ENCODE measurements around the gene OR6C76. TPM values are rescaled to one million over a fixed set of nuclear protein-coding genes. Genes with fewer than 3 reads are reported as not detected.
"Not testable (repeated sequence)": the region's sequence is repeated elsewhere in the genome, so short reads cannot be mapped to it uniquely, and the experiment has no call there.

The OR6C76 gene
- total RNA-seq, result not detected in 2 replicates

DNA sequence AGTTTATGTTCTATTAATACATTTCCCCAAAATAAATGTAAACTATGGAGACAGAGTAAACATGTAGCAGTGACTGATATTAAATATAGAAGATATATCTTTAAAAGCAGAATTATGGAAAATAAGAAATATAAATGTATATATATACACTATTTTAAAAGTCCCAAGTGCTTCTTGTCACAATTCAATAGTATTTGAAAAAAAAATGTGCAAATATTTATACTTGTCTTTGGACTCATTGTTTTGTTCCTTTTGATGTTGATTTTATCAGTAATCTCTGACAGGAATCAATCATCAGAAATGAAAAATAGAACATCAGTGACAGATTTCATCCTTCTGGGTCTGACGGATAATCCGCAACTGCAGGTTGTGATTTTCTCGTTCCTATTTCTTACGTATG lies at the start of gene OR6C76:
Gene OR6C76, plus strand, starts transcription at position 301 of the 400 bp plus-strand sequence. Its CDS starts 0 bp downstream, at position 301.
- TF ChIP-seq, protein P1, sequence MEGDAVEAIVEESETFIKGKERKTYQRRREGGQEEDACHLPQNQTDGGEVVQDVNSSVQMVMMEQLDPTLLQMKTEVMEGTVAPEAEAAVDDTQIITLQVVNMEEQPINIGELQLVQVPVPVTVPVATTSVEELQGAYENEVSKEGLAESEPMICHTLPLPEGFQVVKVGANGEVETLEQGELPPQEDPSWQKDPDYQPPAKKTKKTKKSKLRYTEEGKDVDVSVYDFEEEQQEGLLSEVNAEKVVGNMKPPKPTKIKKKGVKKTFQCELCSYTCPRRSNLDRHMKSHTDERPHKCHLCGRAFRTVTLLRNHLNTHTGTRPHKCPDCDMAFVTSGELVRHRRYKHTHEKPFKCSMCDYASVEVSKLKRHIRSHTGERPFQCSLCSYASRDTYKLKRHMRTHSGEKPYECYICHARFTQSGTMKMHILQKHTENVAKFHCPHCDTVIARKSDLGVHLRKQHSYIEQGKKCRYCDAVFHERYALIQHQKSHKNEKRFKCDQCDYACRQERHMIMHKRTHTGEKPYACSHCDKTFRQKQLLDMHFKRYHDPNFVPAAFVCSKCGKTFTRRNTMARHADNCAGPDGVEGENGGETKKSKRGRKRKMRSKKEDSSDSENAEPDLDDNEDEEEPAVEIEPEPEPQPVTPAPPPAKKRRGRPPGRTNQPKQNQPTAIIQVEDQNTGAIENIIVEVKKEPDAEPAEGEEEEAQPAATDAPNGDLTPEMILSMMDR (conservative IDR thresholded peaks at IDR 0.05; ENCODE audit: low read depth, low read length), result no peak
- no peak for DNase-seq (ENCODE audit: low read depth)
- H3K4me3 ChIP-seq (ENCODE audit: low read depth, low read length), result no peak within 1 kb of the TSS

DNA sequence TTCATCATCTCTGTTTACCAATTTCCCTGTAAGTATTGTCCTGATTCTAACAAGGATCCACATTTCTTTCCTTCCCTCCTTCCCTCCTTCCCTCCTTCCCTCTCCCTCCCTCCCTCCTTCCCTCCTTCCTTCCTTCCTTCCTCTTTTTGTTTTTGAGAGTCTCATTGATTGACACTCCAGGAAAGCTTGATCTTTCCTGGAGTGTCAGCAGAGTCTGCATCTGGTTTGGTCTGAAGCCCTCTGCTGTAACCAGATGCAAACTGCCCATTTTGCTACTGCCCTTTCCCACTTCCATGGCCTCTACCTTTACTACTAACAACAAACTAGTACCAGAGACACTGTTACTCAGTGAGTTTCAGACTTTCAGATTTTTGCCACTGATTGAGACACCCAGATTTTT lies 40.2 kb upstream of the OR6C76 start:
- TF ChIP-seq, protein P1 (conservative IDR thresholded peaks at IDR 0.05; ENCODE audit: low read depth, low read length), result no peak
- no peak for DNase-seq (ENCODE audit: low read depth)
- H3K4me3 ChIP-seq (ENCODE audit: low read depth, low read length), result no peak overlapping the region

DNA sequence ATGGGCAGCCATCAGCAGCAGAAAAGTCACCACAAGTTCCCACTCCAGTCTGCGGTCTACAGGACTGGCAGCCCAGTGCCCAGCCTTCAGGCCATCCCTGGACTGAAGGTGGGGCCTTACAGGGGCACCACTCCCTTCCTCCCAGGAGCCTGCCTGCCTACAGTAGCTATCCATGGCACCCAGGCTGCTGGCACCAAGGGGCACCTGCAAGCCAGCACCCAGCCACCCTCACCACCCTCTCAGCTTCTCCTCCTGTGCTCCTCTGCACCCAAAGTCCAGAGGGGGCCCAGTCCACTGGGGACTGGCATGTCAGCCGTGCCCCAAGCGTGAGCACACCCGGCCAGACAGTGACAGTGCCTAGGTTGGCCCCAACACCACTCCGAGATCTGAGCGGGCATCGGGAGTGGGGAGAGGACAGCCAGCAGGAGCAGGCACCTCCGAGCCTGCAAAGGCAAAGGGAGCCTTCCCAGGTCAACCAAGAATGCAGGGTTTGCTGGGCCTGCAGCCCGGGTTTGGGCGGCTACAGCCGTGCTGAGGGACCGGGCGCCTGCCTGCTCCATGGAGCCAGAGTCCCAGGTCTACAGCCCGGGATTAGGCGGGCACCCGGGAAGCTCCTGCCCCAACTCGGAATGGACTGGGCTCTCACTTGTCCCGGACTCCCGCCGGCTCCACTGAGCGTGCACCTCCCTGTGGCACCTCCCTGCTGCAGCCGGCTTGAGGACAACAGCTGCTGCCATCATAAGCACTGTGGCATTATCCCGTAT lies 33.8 kb upstream of the OR6C76 start:
- H3K4me3 ChIP-seq (ENCODE audit: low read depth, low read length), result no peak overlapping the region
- TF ChIP-seq, protein P1 (conservative IDR thresholded peaks at IDR 0.05; ENCODE audit: low read depth, low read length), result no peak
- no peak for DNase-seq (ENCODE audit: low read depth)

DNA sequence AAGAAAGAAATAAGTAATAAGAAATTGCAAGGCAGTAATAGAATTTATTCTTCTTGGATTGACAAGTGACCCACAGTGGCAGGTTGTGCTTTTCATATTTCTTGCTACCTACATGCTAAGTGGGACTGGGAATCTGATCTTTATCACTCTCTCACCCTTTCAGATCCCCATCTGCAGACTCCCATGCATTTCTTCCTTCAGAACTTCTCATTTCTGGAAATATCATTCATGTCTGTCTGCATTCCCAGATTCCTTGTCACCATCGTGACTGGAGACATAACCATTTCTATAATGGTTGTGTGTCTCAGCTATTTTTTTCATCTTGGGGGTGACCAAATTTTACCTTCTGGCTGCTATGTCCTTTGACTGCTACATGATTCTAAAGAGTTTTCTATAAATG lies 29.7 kb upstream of the OR6C76 start:
- H3K4me3 ChIP-seq (ENCODE audit: low read depth, low read length), result no peak overlapping the region
- DNase-seq (ENCODE audit: low read depth), result no peak
- TF ChIP-seq, protein P1 (conservative IDR thresholded peaks at IDR 0.05; ENCODE audit: low read depth, low read length), result no peak

DNA sequence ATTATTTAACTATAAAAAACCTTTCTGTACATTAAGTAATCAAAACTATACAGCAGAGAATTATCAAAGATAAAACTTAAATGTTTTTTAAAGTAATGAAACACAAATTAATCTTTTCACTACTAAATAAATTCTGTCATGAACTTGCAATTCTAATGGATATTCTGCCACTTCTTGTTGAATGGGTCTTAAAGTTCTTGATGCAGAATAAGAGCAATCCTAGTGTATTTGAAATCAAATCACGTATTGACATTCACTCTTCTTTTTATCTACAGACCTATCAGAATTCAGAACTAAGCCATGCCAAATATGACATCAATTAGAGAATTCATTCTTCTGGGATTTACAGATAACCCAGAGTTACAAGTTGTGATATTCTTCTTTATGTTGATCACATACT lies 25.8 kb upstream of the OR6C76 start, which contains the start of gene OR6C65:
Gene OR6C65, plus strand, starts transcription at position 301 of the 400 bp plus-strand sequence. Its CDS starts 0 bp downstream, at position 301.
- DNase-seq (ENCODE audit: low read depth), result no peak
- TF ChIP-seq, protein P1 (conservative IDR thresholded peaks at IDR 0.05; ENCODE audit: low read depth, low read length), result no peak
- H3K4me3 ChIP-seq (ENCODE audit: low read depth, low read length), result no peak within 1 kb of the TSS

DNA sequence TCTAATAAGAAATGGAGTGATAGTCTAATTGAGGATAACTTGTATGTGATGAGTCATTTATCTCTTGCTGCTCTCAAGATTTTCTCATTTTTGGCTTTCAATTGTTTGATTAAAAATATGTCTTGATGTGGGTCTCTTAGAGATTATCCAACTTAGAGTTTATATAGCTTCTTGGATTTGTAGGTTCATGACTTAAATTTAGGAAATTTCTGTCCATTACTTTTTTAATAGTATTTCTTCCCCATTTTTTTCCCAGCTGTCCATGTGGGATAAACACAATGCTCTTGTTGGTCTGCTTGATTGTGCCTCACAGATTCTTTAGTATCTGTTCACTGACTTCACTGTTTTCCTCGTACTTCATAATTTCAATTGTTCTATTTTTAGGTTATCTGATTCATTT lies 18.2 kb upstream of the OR6C76 start:
- TF ChIP-seq, protein P1 (conservative IDR thresholded peaks at IDR 0.05; ENCODE audit: low read depth, low read length), result no peak
- H3K4me3 ChIP-seq (ENCODE audit: low read depth, low read length), result no peak overlapping the region

DNA sequence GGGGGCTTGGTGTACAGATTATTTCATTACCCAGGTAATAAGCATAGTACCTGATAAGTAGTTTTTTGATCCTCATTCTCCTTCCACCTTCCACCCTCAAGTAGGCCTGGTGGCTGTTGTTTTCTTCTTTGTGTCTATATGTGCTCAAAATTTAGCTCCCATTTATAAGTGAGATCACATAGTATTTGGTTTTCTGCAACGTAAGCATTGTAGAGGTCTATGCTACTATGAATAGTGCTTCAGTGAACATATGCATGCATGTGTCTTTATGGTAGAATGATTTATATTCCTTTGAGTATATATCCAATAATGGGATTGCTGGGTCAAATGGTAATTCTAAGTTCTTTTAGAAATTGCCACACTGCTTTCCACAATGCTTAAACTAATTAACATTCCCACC lies 16.9 kb upstream of the OR6C76 start:
- not testable (repeated sequence) for DNase-seq (ENCODE audit: low read depth); H3K4me3 ChIP-seq (ENCODE audit: low read depth, low read length)

More for the DNA sequence above, 18.2 kb upstream of the OR6C76 start:
- no peak for DNase-seq (ENCODE audit: low read depth)

DNA sequence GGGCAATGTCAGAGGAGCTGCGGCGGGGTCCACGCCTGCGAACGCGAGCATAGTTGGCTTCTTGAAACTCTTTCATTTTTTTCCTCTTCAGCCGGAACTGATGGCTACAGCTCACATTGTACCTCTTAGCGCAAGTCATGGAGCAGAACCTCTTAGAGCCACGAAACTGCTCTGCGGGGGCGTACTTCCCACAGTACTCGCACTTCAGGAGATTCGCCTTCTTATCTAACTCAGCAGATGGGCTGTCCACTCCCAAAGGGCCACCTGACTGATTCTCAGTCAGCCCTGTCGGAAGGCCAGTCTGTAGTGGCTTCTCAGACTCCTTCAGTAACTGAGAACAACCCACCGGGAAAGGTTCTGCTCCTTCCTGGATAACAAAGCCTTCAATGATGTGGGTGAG lies 13.9 kb upstream of the OR6C76 start:
- DNase-seq (ENCODE audit: low read depth), result not testable (repeated sequence)

DNA sequence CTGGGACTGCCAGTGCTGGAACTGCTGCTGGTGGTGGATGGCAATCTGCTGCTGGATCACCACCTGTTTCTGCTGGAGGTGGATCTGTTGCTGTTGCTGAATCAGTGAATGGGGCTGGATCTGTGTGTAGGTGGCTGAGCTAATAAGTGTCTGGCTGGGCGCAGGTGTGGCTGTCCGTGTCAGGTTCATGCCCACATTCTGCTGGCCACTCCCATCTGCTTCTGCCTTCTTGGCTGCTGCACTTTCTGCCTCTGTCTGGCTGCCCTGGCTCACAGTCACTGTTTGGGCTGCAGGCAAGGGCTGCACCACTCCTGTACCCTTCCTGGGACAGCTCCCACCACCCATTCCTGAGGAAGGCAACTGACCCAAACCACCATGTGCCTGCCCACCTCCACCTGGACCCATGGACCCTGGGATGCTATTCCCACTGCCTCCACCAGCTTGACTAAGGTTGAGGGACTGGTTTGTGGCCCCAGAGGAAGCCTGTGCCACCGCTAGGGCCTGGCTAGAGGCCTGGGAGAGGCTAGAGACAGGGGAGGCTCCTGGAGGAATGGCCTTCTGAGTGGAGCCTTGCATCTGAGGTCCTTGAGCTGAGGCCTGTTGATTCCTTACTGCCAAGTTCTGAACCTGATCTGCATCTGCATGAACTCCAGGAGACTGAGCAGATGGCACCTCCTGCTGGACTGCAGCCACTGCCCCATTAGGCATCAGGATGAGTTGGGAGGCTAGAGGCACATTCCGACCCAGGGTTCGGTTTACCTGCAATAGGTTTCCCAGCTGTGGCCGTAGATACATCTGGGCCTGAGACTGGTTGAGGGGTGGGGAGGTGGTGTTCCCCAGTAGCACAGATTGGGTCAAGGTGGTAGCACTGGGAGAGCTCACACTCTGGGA lies 12.3 kb upstream of the OR6C76 start:
- H3K4me3 ChIP-seq (ENCODE audit: low read depth, low read length); DNase-seq (ENCODE audit: low read depth): not testable (repeated sequence)

More for the DNA sequence above, 13.9 kb upstream of the OR6C76 start:
- not testable (repeated sequence) for H3K4me3 ChIP-seq (ENCODE audit: low read depth, low read length)

DNA sequence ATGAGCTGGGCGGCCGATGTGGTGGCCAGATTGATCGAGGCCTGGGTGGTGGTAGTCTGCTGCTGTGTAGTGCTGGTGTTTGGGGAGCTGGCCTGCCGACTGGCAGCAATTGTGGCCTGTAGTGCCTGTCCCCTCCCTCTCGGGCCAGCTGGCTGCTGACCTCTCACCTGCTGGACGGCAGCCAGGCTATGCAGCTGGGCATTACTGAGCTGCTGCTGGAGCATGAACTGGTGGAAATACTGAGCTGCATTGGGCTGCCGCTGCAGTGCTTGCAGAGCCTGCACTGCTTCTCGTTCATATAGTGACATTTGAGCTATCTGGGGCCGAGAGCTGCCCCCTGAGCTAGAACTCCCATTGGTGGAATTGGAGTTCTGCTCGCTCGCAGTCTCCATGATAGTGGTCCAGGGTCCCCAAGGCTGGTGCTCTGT lies 11.6 kb upstream of the OR6C76 start:
- DNase-seq (ENCODE audit: low read depth); H3K4me3 ChIP-seq (ENCODE audit: low read depth, low read length): not testable (repeated sequence)

DNA sequence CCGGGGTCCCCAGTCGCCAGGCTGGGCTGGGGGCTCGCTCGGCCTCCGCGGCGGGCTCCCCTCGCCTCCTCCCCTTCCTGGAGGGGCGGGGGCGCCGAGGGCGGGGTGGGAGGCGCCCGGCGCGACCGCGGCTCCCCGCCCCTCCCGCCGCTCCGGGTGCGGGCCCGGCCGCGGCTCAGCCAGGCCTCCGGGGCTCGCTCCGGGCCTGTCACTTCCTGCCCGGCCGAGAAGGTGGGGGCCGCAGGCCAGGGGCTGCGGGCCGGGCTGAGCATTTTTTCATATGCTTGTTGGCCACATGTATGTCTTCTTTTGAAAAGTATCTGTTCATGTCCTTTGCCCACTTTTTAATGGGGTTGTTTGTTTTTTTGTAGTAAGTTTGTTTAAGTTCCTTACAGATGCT lies 11.2 kb upstream of the OR6C76 start:
- H3K4me3 ChIP-seq (ENCODE audit: low read depth, low read length); DNase-seq (ENCODE audit: low read depth): not testable (repeated sequence)

Data from epithelial cell of proximal tubule (primary cell).